Endothelial cell of umbilical vein (primary cell): ENCODE results near the gene B4GALNT4. TPM values are rescaled to one million over a fixed set of nuclear protein-coding genes. Genes with fewer than 3 reads are reported as not detected.

ENCODE experiments used
- BruUV-seq: library from RNA; stranded (reverse); fragments of 400-500 nt; replicated peaks from 2 replicates; lab custom pipeline; 2021; lab: Mats Ljungman, UMichigan
- CTCF ChIA-PET: fragments of 300-600, 350-600 bp; sonication (Branson Sonifier 250); formaldehyde crosslinking; loops from one replicate; lab custom pipeline; 2021; ENCODE audit warnings: antibody characterized with exemption, inconsistent platforms; lab: Charles Lee
- POLR2A ChIA-PET: fragments of 300-600, 350-600 bp; sonication (Branson Sonifier 250); formaldehyde crosslinking; loops from one replicate; lab custom pipeline; 2021; ENCODE audit warnings: antibody characterized with exemption, inconsistent platforms; lab: Charles Lee
- DNase-seq: peaks from one replicate; pipeline ENCODE4 v3.0.0-alpha.2; 2011; ENCODE audit warnings: low read depth, low spot score
- FAIRE-seq: peaks from 2 replicates; lab custom pipeline; 2011; peaks lifted over from hg19 to GRCh38; lab: Jason Lieb, UNC
- H2AFZ ChIP-seq: 2 replicates; pipeline ENCODE4 v1.6.0; 2012; ENCODE audit warnings: low read depth, low read length, control low read depth, inconsistent platforms
- H3K27ac ChIP-seq: 2 replicates; pipeline ENCODE4 v1.5.1; 2011; ENCODE audit warnings: low read depth, mild to moderate bottlenecking, control low read depth, low read length, moderate library complexity; ENCODE audit not compliant: insufficient read depth
- H3K27me3 ChIP-seq, 2 experiments: 2 replicates each; pipeline versions ENCODE4 v1.6.0 to v1.6.1; 2011; ENCODE audit warnings: low read length in 2 of 2, mixed read lengths in 1 of 2; ENCODE audit not compliant: control insufficient read depth in 2 of 2, insufficient read depth in 2 of 2
- H3K36me3 ChIP-seq, 2 experiments: 2 replicates in 1 of 2; 3 replicates in 1 of 2; pipeline ENCODE4 v1.5.1; 2011; ENCODE audit warnings: low read length in 2 of 2, mild to moderate bottlenecking in 1 of 2, moderate library complexity in 1 of 2; ENCODE audit not compliant: control insufficient read depth in 2 of 2, insufficient read depth in 2 of 2; ENCODE audit errors: extremely low read depth in 1 of 2
- H3K4me1 ChIP-seq: 3 replicates; pipeline ENCODE4 v1.5.1; 2011; ENCODE audit warnings: mild to moderate bottlenecking, low read length; ENCODE audit not compliant: control insufficient read depth, insufficient read depth; ENCODE audit errors: extremely low read depth
- H3K4me2 ChIP-seq: 2 replicates; pipeline ENCODE4 v1.6.1; 2011; ENCODE audit warnings: low read length, control low read depth, mixed read lengths; ENCODE audit not compliant: insufficient read depth
- H3K4me3 ChIP-seq, 3 experiments: fragments of 200-600 bp in 1 of 3; sonication (generic), shearing (Covaris generic) in 1 of 3; replicated peaks in 1 of 3; 2 replicates each; pipeline ENCODE4 v1.5.1; 2011 to 2016; ENCODE audit warnings: control low read depth in 3 of 3, low read length in 3 of 3, mild to moderate bottlenecking in 2 of 3, inconsistent platforms in 1 of 3, low read depth in 1 of 3, moderate library complexity in 1 of 3; ENCODE audit not compliant: insufficient read depth in 1 of 3
- H3K79me2 ChIP-seq: 2 replicates; pipeline ENCODE4 v1.6.0; 2012; ENCODE audit warnings: low read length, inconsistent platforms; ENCODE audit not compliant: control insufficient read depth, insufficient read depth
- H3K9ac ChIP-seq: replicated peaks from 2 replicates; pipeline ENCODE3; 2011; ENCODE audit warnings: low read length, control low read depth; ENCODE audit not compliant: insufficient read depth; ENCODE audit errors: extremely low read depth
- H3K9me1 ChIP-seq: replicated peaks from 3 replicates; pipeline ENCODE4 v1.6.0; 2011; ENCODE audit warnings: mild to moderate bottlenecking, low read length; ENCODE audit not compliant: control insufficient read depth, insufficient read depth; ENCODE audit errors: extremely low read depth
- H3K9me3 ChIP-seq: replicated peaks from 2 replicates; pipeline ENCODE4 v1.5.1; 2012; ENCODE audit warnings: low read length, inconsistent platforms; ENCODE audit not compliant: control insufficient read depth, insufficient read depth
- H4K20me1 ChIP-seq: replicated peaks from 2 replicates; pipeline ENCODE3; 2011; ENCODE audit warnings: mild to moderate bottlenecking, low read length; ENCODE audit not compliant: control insufficient read depth, insufficient read depth; ENCODE audit errors: extremely low read depth
- EZH2 ChIP-seq: IDR thresholded peaks from 2 replicates; pipeline ENCODE4 v1.6.1; 2012; ENCODE audit warnings: borderline replicate concordance, low read depth, mild to moderate bottlenecking, moderate library complexity, low read length, inconsistent platforms; ENCODE audit not compliant: severe bottlenecking
- FOS ChIP-seq: IDR thresholded peaks from 2 replicates; pipeline ENCODE4 v1.6.1; 2011; ENCODE audit warnings: mild to moderate bottlenecking, low read length, moderate library complexity, borderline replicate concordance; ENCODE audit not compliant: insufficient read depth
- GATA2 ChIP-seq: IDR thresholded peaks from 2 replicates; pipeline ENCODE4 v1.7.0; 2011; ENCODE audit warnings: low read depth, mild to moderate bottlenecking, moderate library complexity, mixed read lengths, low read length; ENCODE audit not compliant: insufficient read length, insufficient read depth
- JUN ChIP-seq: IDR thresholded peaks from 2 replicates; pipeline ENCODE4 v1.6.1; 2011; ENCODE audit warnings: borderline replicate concordance, low read depth; ENCODE audit not compliant: insufficient read length, insufficient read depth
- MYC ChIP-seq: IDR thresholded peaks from one replicate; pipeline ENCODE4 v1.6.1; 2011; ENCODE audit warnings: mild to moderate bottlenecking, low read depth, low read length
- POLR2A ChIP-seq: IDR thresholded peaks from 2 replicates; pipeline ENCODE4 v1.6.1; 2012; ENCODE audit warnings: low read depth, mild to moderate bottlenecking, control low read depth, low read length
- POLR2AphosphoS5 ChIP-seq: IDR thresholded peaks from 2 replicates; pipeline ENCODE4 v1.6.1; 2012; ENCODE audit warnings: low read depth, mild to moderate bottlenecking, control low read depth, low read length, moderate library complexity; ENCODE audit not compliant: insufficient read depth
- dilution Hi-C: fragments of 300-500 bp; cut with MboI; formaldehyde crosslinking; loops from one replicate; pipeline ENCODE4 v1.15.0; 2019; ENCODE audit warnings: low sequenced_read_pairs; ENCODE audit not compliant: extremely low pct_ligation_motif_present
- intact Hi-C: fragments of 100-400 bp; cut with micrococcal nuclease; formaldehyde crosslinking; loops from one replicate; pipeline ENCODE4 v1.10.0; 2022
- polyA plus RNA-seq, 4 experiments: library from polyadenylated mRNA; depleted of rRNA in 3 of 4; stranded (reverse) in 3 of 4; unstranded in 1 of 4; fragments of >200 nt; gene quantifications; 2 replicates each; pipeline versions ENCODE4 v1.2.1 to v1.2.3, GENCODE V29; 2011 to 2012; ENCODE audit warnings: missing spikeins in 1 of 4
- total RNA-seq: library from RNA; stranded (reverse); gene quantifications from 2 replicates; pipeline ENCODE4 v1.2.3, GENCODE V29; 2021
- TF ChIP-seq, protein P1 (sequence below): IDR thresholded peaks from 2 replicates; pipeline ENCODE4 v1.6.1; 2011; ENCODE audit not compliant: insufficient read depth, insufficient read length
- TF ChIP-seq, protein P2 (sequence below), 2 donors: IDR thresholded peaks; 1 replicate in 1 of 2; 2 replicates in 1 of 2; pipeline ENCODE4 v1.5.1; 2011; ENCODE audit warnings: low read length in 2 of 2, mild to moderate bottlenecking in 2 of 2, moderate library complexity in 2 of 2, control low read depth in 1 of 2, inconsistent platforms in 1 of 2, low read depth in 1 of 2; ENCODE audit not compliant: insufficient read depth in 1 of 2; ENCODE audit errors: extremely low read depth in 1 of 2

B4GALNT4 gene
- total and polyA plus RNA-seq, 2 donors (not counting 3 experiments of a cell fraction or from before 2014, with no cell fraction given), result 9.2 to 9.6 TPM

DNA sequence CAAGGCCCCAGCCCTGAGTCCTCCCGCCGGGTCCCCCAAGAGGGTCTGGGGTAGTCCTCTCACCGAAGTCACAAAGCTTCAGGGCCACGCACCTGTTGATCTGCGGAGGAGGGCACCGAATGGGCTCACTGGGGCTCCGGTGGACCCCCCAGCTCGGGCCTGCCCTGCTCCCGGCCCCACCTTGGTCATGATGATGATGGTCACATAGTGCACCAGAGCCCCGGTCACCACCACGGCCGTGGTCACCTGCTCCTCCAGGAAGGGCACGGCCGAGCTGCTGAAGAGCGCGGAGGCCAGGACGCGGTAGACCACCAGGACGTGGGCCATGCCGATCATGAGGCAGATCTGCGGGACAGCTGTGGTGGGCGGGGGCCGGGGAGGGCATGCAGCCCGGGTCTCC, 59.0 kb downstream of the B4GALNT4 start:
- H3K4me1 ChIP-seq, result no peaks in the 10 kb centered on the region
- intact Hi-C loops, result no loop called here
- no peak overlapping the region for H3K27ac ChIP-seq
- H3K27me3 ChIP-seq, result peaks cover 7 to 14% of the 10 kb centered on the region in 2 experiments
- no peak overlapping the region for H3K4me2 ChIP-seq
- no peak overlapping the region for H3K4me3 ChIP-seq
- H3K9me1 ChIP-seq, result no peaks in the 10 kb centered on the region
- FAIRE-seq (no peak), DNase-seq (no peak)
- no peaks in the 10 kb centered on the region for H3K36me3 ChIP-seq
- BruUV-seq, result no TSS peak
- no peaks in the 10 kb centered on the region for H3K79me2 ChIP-seq
- POLR2A ChIA-PET, result no interaction called here
- dilution Hi-C loops, result no loop called here
- TF ChIP-seq GATA2 (no peak), MYC (no peak), POLR2A (no peak), EZH2 (no peak), JUN (no peak), POLR2AphosphoS5 (no peak), FOS (no peak)
- TF ChIP-seq, protein P1, sequence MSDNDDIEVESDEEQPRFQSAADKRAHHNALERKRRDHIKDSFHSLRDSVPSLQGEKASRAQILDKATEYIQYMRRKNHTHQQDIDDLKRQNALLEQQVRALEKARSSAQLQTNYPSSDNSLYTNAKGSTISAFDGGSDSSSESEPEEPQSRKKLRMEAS, result no peak
- TF ChIP-seq, protein P2, sequence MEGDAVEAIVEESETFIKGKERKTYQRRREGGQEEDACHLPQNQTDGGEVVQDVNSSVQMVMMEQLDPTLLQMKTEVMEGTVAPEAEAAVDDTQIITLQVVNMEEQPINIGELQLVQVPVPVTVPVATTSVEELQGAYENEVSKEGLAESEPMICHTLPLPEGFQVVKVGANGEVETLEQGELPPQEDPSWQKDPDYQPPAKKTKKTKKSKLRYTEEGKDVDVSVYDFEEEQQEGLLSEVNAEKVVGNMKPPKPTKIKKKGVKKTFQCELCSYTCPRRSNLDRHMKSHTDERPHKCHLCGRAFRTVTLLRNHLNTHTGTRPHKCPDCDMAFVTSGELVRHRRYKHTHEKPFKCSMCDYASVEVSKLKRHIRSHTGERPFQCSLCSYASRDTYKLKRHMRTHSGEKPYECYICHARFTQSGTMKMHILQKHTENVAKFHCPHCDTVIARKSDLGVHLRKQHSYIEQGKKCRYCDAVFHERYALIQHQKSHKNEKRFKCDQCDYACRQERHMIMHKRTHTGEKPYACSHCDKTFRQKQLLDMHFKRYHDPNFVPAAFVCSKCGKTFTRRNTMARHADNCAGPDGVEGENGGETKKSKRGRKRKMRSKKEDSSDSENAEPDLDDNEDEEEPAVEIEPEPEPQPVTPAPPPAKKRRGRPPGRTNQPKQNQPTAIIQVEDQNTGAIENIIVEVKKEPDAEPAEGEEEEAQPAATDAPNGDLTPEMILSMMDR (IDR thresholded peaks at IDR 0.05; ENCODE audit: extremely low read depth in 1 of 2, insufficient read depth in 1 of 2, low read depth in 1 of 2, low read length in 2 of 2), result no peak
- CTCF ChIA-PET, result interaction anchor here (1.3 to 3.1 kb wide), 2 partner anchors 15 to 21 kb away, joined by 3 to 18 read pairs; no protein-coding TSS in a partner anchor
- H2AFZ ChIP-seq, result no peak overlapping the region
- H3K9ac ChIP-seq, result no peak overlapping the region
- H4K20me1 ChIP-seq, result no peaks in the 10 kb centered on the region
- H3K9me3 ChIP-seq, result no peaks in the 10 kb centered on the region
